ENCODE results near the gene CACNA1C.

The CACNA1C gene

GRCh38 chr12:2332236-2332635, 279.4 kb downstream of the CACNA1C start:
- DNase-seq = no peak

GRCh38 chr12:2332947-2333346, 280.2 kb downstream of the CACNA1C start:
- DNase-seq = no peak

DNA sequence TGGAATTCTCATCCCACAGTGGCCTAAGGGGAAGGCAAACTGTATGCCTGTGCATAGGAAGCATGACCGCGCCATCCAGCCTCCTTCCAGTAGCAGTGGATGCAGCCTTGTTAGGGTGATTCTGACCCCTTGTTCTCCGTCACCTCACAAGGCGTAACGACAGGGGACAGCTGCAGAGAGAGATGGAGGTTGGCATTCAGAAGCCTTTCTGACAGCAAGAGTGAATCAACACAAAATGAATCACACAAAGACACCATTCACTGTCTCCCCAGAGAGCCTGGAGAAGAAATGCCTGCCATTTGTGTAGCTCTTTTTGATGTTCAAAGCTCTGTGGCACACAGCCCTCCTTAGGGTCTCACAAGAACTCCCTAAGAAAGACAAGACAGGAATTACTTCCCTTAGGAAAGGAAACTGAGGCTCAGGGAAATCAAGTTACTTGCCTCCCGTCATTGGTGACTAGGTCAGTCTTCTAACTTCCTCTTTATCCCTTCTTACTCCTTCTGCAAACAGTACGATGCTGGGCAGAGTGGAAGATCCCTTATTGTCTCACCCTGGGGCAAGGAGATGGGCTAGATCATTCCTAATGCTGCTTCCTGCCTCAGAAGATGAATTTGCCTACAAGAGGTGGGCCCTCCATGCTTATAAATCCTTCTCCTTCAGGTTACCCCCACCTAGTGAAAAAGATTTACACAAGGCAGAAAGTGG, 280.9 kb downstream of the CACNA1C start:
- DNase-seq = no peak

- DNase-seq = no peak
Observed at GRCh38 chr12:2334271-2334670, 281.5 kb downstream of the CACNA1C start.

- DNase-seq = no peak
Observed at GRCh38 chr12:2334689-2335088, 281.9 kb downstream of the CACNA1C start.

DNA sequence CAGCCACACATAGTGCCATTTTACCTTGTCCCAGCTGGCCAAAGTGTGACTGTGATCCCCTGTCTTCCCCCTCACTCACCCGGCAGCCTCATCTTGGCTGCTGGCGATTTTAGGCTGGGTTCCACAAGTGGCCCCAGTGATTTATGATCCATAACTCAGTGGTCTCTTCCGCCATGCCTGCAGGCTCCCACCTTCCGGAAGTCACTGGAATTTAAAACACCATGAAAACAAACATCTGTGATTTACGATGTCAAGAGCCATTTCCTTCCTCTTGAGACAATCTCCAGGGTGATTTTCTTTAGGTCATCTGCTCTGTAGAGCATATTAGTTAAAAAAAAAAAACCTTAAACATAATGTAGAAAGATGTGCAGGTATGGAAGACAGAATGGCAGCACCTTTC, 282.3 kb downstream of the CACNA1C start:
- no peak for DNase-seq

DNA sequence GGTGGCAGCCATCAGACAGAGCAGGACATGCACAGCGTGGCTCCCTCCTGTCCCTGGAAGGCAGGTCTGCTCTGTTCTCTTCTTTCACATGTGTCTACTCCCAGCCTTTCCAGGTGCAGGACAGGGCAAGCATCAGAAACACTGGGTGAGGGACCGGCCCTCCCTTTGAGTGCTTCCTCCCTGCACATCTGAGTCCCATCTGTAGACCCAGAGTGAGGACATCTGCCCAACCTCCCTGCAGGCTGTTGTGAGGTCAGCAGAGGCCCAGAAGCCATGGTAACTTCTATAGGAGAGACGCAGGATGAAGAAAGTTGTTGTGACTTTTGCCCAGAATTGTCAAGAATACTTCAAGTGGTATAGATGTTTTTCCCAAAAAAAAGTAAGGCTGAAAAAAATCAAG, 282.7 kb downstream of the CACNA1C start:
- peak; percentile 4 for DNase-seq

- DNase-seq = no peak
Observed at GRCh38 chr12:2335916-2336315, 283.1 kb downstream of the CACNA1C start.

DNA sequence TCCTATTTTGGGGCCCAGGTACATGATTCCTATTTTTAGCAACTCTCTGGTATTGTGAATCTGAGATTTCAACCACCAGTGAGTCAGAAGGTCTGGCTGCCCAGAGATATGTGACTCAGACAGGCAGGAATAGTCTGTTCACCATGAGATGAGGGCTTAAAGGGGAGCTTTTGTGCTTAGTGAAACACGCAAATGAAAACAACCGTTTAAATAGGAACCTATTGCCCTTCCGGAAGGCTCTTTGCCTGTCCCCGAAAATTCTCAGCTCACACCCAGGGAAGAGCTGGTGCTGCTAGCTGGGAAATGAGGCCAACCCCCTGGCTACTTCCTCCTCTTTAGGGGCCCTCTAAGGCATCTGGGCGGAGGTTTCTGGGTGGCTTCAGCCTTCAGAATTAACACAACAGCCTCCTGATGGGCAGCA, 283.6 kb downstream of the CACNA1C start:
- DNase-seq = peak; percentile 17

DNA sequence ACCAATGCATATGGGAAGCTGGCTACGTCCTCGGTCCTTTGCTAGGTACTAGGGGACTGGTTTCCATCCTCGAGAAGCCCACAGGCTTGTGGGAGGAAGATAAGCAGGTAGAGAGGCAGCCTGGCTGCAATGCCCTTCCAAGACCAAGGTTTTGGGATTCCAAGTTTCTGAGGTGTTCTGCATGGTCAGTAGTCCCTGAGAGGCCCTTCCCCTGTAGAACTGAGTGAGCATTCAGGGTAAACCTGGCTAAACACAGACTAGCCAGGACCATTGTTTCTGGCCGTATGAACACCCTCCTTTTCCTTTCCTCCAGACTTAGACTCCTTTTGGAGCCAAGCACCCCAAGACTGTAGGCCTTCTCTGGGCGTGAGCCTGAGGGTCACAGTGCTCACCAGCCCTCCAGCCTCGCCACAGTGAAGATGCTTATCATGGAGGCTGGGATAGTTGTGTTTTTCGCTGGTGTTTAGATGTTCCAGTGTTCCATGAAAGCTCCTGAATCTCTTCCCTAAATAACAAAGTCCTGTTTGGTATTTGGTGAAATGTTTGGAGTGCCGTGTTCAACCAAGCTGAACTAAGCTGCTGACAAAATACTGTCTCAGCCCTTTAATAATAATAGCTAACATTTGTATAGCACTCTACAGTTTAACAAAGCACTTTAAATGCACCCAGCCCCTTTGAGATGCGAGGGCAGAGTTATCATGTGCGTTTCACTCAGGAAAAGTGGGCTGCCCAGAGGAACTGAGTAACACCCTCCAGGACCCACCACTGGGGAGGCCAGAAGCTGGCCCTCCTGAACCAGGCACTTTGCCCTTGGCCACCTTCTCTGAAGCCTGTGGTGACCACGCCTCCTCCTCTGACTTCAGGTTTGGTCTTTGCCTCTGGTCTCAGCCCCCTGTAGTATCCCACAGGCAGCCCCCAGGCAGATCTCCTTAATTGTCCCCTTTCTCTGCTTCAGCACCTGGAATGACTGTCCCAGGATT, 284.5 kb downstream of the CACNA1C start:
- DNase-seq = no peak

DNA sequence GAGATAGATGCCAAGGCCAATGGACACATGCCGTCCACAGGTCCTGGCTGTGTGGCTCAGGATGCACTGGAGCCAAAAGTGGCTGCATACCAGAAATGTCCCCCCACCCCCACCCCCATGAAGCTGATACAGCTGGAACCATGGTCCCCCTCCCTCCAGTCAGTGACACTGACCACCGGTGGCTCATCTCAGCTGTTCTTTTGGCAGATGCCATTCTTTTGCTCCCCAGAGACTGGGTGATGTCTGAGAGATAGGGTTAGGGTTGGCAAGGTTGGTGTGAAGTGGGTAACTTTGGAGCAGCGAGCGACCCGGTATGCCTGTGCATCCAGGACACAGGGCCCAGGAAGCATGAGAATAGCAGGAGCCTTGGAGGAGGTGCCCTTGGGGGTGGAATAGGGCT, 285.6 kb downstream of the CACNA1C start:
- DNase-seq = no peak

- no peak for DNase-seq
Observed at GRCh38 chr12:2338991-2339431, 286.2 kb downstream of the CACNA1C start.

- DNase-seq = no peak
Observed at GRCh38 chr12:2341051-2341751, 288.4 kb downstream of the CACNA1C start.

GRCh38 chr12:2341871-2342270, 289.1 kb downstream of the CACNA1C start:
- no peak for DNase-seq

GRCh38 chr12:2343681-2344080, 290.9 kb downstream of the CACNA1C start:
- no peak for DNase-seq

DNA sequence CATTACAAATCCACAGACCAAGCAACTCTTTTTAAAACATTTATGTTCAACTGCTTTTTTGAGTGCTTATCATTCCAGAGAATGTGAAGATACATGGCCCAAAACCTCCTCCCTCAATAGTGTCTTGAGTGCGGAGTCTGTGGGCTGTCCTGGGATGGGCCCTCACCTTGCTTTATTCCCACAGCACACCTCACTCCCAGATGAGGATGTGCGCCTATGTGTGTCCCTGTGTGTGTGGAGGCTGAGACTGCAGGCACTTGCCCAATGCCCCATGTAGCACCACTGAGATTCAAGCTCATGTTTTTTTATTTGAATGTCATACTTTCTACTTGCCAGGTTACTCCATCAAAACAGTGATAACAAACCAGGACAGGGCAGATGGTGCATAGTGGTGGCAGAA, 291.7 kb downstream of the CACNA1C start:
- no peak for DNase-seq

- no peak for DNase-seq
Observed at GRCh38 chr12:2344885-2345284, 292.1 kb downstream of the CACNA1C start.

DNA sequence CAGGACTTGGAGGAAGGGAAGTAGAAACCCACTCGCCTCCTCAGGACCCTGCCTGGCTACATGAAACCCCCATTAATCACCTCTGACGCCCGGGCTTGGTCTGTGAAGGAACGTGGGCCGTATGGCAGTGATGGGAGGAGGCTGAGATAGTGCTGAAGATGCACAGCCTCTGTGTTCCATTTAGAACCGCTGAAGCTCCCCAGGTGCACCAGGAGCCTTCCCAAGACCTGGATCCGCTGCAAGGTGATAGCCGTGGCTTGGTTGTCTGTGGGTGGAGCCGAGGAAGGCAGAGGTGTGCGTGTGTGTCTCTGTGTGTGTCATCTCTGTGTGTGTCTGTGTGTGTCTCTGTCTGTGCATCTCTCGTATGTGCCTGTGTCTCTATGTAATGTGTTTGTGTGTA, 293.1 kb downstream of the CACNA1C start:
- no peak for DNase-seq

GRCh38 chr12:2346416-2346815, 293.6 kb downstream of the CACNA1C start:
- DNase-seq = no peak

- no peak for DNase-seq
Observed at GRCh38 chr12:2347137-2347843, 294.5 kb downstream of the CACNA1C start.

GRCh38 chr12:2347844-2348481, 295.2 kb downstream of the CACNA1C start:
- no peak for DNase-seq

GRCh38 chr12:2348482-2348852, 295.7 kb downstream of the CACNA1C start:
- no peak for DNase-seq

Data from RPMI8226 (cell line).